Heart left ventricle (tissue), 16 donors: ENCODE data around the gene CYGB. TPM values are rescaled to one million over a fixed set of nuclear protein-coding genes. Genes with fewer than 3 reads are reported as not detected.

Source experiments
- ATAC-seq, 4 donors: fragments of 200-7000 bp; cut with Tn5 transposase; one replicate each; pipeline ENCODE4 v1.9.1; 2020 to 2022; ENCODE audit warnings: moderate library complexity in 4 of 4, mild to moderate bottlenecking in 3 of 4, moderate number of reproducible peaks in 1 of 4
- DNase-seq, 5 donors: peaks; one replicate each; pipeline ENCODE4 v3.0.0-alpha.2; 2020
- H3K27ac ChIP-seq, 12 donors: fragments of 200-600 bp; sonication (generic) in 4 of 12; one replicate each; pipeline versions ENCODE4 v1.5.0 to v1.8.0; 2016 to 2022; ENCODE audit warnings: mild to moderate bottlenecking in 2 of 12
- H3K27me3 ChIP-seq, 9 donors: fragments of 200-600 bp; sonication (generic) in 2 of 9; one replicate each; pipeline versions ENCODE4 v1.5.1 to v1.8.0; 2016 to 2022; ENCODE audit warnings: mild to moderate bottlenecking in 3 of 9
- H3K36me3 ChIP-seq, 9 donors: fragments of 200-600 bp; sonication (generic) in 2 of 9; one replicate each; pipeline versions ENCODE4 v1.5.0 to v1.8.0; 2018 to 2022; ENCODE audit warnings: mild to moderate bottlenecking in 2 of 9
- H3K4me1 ChIP-seq, 12 donors: fragments of 200-600 bp; sonication (generic) in 4 of 12; one replicate each; pipeline versions ENCODE4 v1.5.0 to v1.8.0; 2016 to 2022; ENCODE audit warnings: mild to moderate bottlenecking in 3 of 12
- H3K4me3 ChIP-seq, 12 donors: fragments of 200-600 bp; sonication (generic) in 4 of 12; one replicate each; pipeline versions ENCODE4 v1.5.0 to v1.8.0; 2017 to 2022; ENCODE audit warnings: mild to moderate bottlenecking in 9 of 12, moderate library complexity in 4 of 12
- H3K9me3 ChIP-seq, 12 donors: fragments of 200-600 bp; sonication (generic) in 4 of 12; one replicate each; pipeline versions ENCODE4 v1.5.0 to v1.8.0; 2016 to 2022; ENCODE audit warnings: mild to moderate bottlenecking in 1 of 12
- POLR2A ChIP-seq, 2 donors: fragments of 450-650 bp; IDR thresholded peaks; one replicate each; pipeline ENCODE4 v1.6.1; 2017; ENCODE audit warnings: antibody characterized with exemption in 2 of 2, mild to moderate bottlenecking in 2 of 2, moderate library complexity in 2 of 2
- WGBS, 4 donors: extraction: QIAGEN DNeasy Blood & Tissue Kit in 2 of 4; methylation state at CpG; one replicate each; pipeline versions ENCODE4 v1.1.5 to v1.1.7; 2013 to 2018; 5-methylcytosine and 5-hydroxymethylcytosine counted together
- intact Hi-C, 10 donors: fragments of 100-400 bp; cut with DNase I; formaldehyde crosslinking; loops; one replicate each; pipeline versions ENCODE4 v1.11.1 to v1.14.2; 2022
- polyA plus RNA-seq, 2 donors: library from polyadenylated mRNA; stranded (reverse); fragments of 200-250 nt; gene quantifications; one replicate each; pipeline ENCODE4 v1.2.3, GENCODE V29; 2013
- total RNA-seq, 9 donors: library from RNA; depleted of rRNA in 2 of 9; stranded (reverse); fragments of >200 nt in 2 of 9; fragmentation: NEBNext Ultra II Directional in 3 of 9; extraction: Animal tissue kit (Norgen Biotek cat#: 25700) in 3 of 9; gene quantifications; one replicate each; pipeline versions ENCODE4 v1.1.0 to v1.2.4, GENCODE V29; 2016 to 2023
- TF ChIP-seq, protein P1 (sequence below), 12 donors: fragments of 200-600 bp; sonication (generic) in 4 of 12; IDR thresholded peaks; one replicate each; pipeline versions ENCODE4 v1.5.0 to v1.8.0; 2018 to 2022; ENCODE audit warnings: antibody characterized with exemption in 12 of 12, mild to moderate bottlenecking in 5 of 12
- donor health status: ischemic (EF 13 %, LVEDD 7.1; RV severe dilation, severe dysfunction).
- donor health status: healthy with polysubstance abuse.
- donor health status: DM: no; HTN: yes; CAD: no.
- donor health status: DM: no; HTN: no; CAD: no.
- donor health status: ischemic (EF 25% LVEDD 6.9; RV normal size, moderate dysfunction).
- donor health status: ischemic (EF 25% LVEDD 5.7; RV mildly dilated, moderate dysfunction).
- donor health status: healthy.
- donor health status: DM: yes; HTN: yes; CAD: no.
- donor health status: ischemic (EF 35%, LVEDD 5.7; RV mildly dilated, moderate dysfunction).
- donor health status: nonischemic (EF 11% LVEDD 7.7; RV severe dilation, severe dysfunction).
- donor health status: DM: yes; HTN: yes; CAD: no.
- donor health status: PGD.
- donor health status: ischemic (EF 29% LVEDD 5.4; RV normal size, mild dysfunction).
- donor health status: nonischemic (EF 23%, LVEDD 6.1; RV moderate dilation, normal function).

The CYGB gene
- total and polyA plus RNA-seq, 11 donors: 11.8 to 37.9 (median 21.9) TPM

- Histone ChIP-seq H3K4me1 (peaks cover 3 to 79% (median 43%) of the 10 kb centered on the region in 12 donors), H3K27ac (peak overlapping the region in 11 of 12 donors; percentile 64 to 90 (median 86)), H3K9me3 (no peaks in the 10 kb centered on the region), H3K4me3 (peak overlapping the region in 8 of 12 donors; percentile 51 to 74 (median 66)), H3K27me3 (peaks cover 0 to 38% (median 0%) of the 10 kb centered on the region in 9 donors), H3K36me3 (no peaks in the 10 kb centered on the region)
- no peak for ATAC-seq
- TF ChIP-seq, protein P1, sequence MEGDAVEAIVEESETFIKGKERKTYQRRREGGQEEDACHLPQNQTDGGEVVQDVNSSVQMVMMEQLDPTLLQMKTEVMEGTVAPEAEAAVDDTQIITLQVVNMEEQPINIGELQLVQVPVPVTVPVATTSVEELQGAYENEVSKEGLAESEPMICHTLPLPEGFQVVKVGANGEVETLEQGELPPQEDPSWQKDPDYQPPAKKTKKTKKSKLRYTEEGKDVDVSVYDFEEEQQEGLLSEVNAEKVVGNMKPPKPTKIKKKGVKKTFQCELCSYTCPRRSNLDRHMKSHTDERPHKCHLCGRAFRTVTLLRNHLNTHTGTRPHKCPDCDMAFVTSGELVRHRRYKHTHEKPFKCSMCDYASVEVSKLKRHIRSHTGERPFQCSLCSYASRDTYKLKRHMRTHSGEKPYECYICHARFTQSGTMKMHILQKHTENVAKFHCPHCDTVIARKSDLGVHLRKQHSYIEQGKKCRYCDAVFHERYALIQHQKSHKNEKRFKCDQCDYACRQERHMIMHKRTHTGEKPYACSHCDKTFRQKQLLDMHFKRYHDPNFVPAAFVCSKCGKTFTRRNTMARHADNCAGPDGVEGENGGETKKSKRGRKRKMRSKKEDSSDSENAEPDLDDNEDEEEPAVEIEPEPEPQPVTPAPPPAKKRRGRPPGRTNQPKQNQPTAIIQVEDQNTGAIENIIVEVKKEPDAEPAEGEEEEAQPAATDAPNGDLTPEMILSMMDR (IDR thresholded peaks at IDR 0.05): no peak
- no peak for TF ChIP-seq POLR2A (IDR thresholded peaks at IDR 0.05)
- DNase-seq: peak in 1 of 5 donors; percentile 16
- 73 to 87% (median 85%) methylated on average over 9 of the region's 9 CpGs for WGBS, 4 donors
- intact Hi-C loops: no loop called here
Measured at GRCh38 chr17:76538941-76539570, 1.5 kb upstream of the CYGB start.

DNA sequence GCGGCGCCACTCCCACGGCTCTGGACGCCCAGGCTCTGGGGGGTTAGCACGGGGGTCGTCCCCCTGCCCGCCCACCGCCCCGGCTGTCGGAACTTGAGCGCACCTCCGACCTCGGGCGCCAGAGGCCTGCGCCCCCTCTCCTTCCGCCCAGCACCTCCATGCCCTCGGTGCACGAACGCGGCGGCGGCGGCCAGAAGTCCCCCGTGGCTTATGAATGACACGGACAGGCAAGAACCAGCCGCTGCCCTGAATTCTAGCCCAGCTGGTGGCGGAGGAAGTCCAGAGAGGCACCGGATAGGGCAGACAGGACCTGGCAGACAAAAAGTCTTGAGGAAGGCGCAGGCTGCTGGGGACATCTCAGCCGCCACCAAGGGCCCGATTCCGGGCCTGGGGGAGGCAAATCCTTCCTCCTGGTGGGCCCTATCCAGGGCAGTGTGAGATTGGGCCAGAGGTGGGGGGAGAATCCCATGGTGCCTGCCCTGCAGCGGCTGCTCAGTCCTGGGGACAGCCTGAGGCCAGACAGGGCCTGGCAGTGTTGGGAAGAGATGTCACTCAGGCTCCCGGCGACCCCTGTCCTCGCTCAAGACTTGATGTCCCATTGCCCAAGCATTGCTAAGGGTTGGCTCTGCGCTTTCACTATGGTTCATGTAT is 897 bp upstream of the CYGB start:
- Histone ChIP-seq H3K4me1 (peaks cover 3 to 73% (median 36%) of the 10 kb centered on the region in 12 donors), H3K36me3 (peaks cover 0 to 3% (median 0%) of the 10 kb centered on the region in 9 donors), H3K27me3 (peaks cover 0 to 38% (median 0%) of the 10 kb centered on the region in 9 donors), H3K9me3 (no peaks in the 10 kb centered on the region), H3K4me3 (peak overlapping the region; percentile 33 to 74 (median 58)), H3K27ac (peak overlapping the region; percentile 26 to 90 (median 84))
- ATAC-seq: no peak
- WGBS, 4 donors: 27 to 60% (median 43%) methylated on average over 4 to 37 of the region's 37 CpGs
- TF ChIP-seq, protein P1 (IDR thresholded peaks at IDR 0.05): no peak
- TF ChIP-seq POLR2A (IDR thresholded peaks at IDR 0.05): no peak
- peak in 1 of 5 donors; percentile 68 for DNase-seq
- intact Hi-C loops: no loop called here

DNA sequence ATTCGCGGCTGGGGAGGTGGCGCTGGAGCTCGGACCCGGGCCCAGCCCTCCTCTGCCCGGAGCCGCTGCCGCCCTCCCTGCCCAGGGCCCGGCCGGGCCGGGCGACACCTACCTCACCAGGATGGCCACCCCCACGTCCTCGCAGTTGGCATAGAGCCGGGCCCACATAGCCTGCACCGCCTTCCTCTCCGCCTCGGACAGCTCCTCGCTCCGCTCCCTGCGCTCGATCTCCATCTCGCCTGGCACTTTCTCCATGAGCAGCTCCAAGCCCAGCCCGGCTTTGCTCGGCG is 276 bp downstream of the CYGB start:
- Histone ChIP-seq H3K27ac (peak overlapping the region; percentile 58 to 90 (median 78)), H3K36me3 (peaks cover 0 to 3% (median 0%) of the 10 kb centered on the region in 9 donors), H3K27me3 (peaks cover 0 to 38% (median 0%) of the 10 kb centered on the region in 9 donors), H3K9me3 (no peaks in the 10 kb centered on the region), H3K4me1 (peaks cover 0 to 64% (median 32%) of the 10 kb centered on the region in 12 donors), H3K4me3 (peak overlapping the region; percentile 28 to 74 (median 58))
- peak in 2 of 5 donors; percentile 69 to 70 for DNase-seq
- intact Hi-C loops: no loop called here
- 5 to 8% (median 7%) methylated on average over 22 to 26 of the region's 26 CpGs for WGBS, 4 donors
- TF ChIP-seq, protein P1 (IDR thresholded peaks at IDR 0.05): no peak
- TF ChIP-seq POLR2A (IDR thresholded peaks at IDR 0.05): no peak
- no peak for ATAC-seq

- DNase-seq (peak in 1 of 5 donors; percentile 18), ATAC-seq (no peak)
- TF ChIP-seq POLR2A (IDR thresholded peaks at IDR 0.05): no peak
- TF ChIP-seq, protein P1 (IDR thresholded peaks at IDR 0.05): no peak
- WGBS, 4 donors: 51 to 74% (median 59%) methylated on average over 18 to 25 of the region's 25 CpGs
- H3K4me3 ChIP-seq: peak overlapping the region; percentile 28 to 74 (median 58)
- intact Hi-C loops: no loop called here
- H3K27me3 ChIP-seq: peaks cover 0 to 38% (median 0%) of the 10 kb centered on the region in 9 donors
- peaks cover 0 to 66% (median 33%) of the 10 kb centered on the region in 12 donors for H3K4me1 ChIP-seq
- H3K9me3 ChIP-seq: no peaks in the 10 kb centered on the region
- peak overlapping the region; percentile 58 to 90 (median 78) for H3K27ac ChIP-seq
- peaks cover 0 to 3% (median 0%) of the 10 kb centered on the region in 9 donors for H3K36me3 ChIP-seq
Measured at GRCh38 chr17:76536511-76537287, 810 bp downstream of the CYGB start.
